Neural cell (in vitro differentiated cells): Measurements from ENCODE around the gene OR5B17. TPM values are rescaled to one million over a fixed set of nuclear protein-coding genes. Genes with fewer than 3 reads are reported as not detected.

Experiments used
- H2AFZ ChIP-seq: fragments of 200-600, 300-800 bp; sonication (generic), shearing (Covaris generic); 2 replicates; pipeline ENCODE4 v1.6.0; 2014; ENCODE audit warnings: low read depth, mild to moderate bottlenecking, antibody characterized with exemption, low read length, moderate library complexity
- H3F3A ChIP-seq: fragments of 200-600 bp; shearing (Covaris generic); 2 replicates; pipeline ENCODE4 v1.6.1; 2016; ENCODE audit warnings: mild to moderate bottlenecking, moderate library complexity, mixed read lengths, antibody characterized with exemption, low read length; ENCODE audit not compliant: insufficient read depth, poor library complexity, severe bottlenecking
- H3K27ac ChIP-seq: fragments of 200-600, 300-800 bp; sonication (generic), shearing (Covaris generic); 2 replicates; pipeline ENCODE4 v1.5.1; 2014; ENCODE audit warnings: mild to moderate bottlenecking, low read length, moderate library complexity
- H3K27me3 ChIP-seq: fragments of 300-800, 200-600 bp; sonication (generic), shearing (Covaris generic); 2 replicates; pipeline ENCODE4 v1.6.0; 2014; ENCODE audit warnings: mild to moderate bottlenecking, low read depth, low read length, moderate library complexity; ENCODE audit not compliant: insufficient read depth
- H3K36me3 ChIP-seq: fragments of 300-800, 200-600 bp; sonication (generic), shearing (Covaris generic); 2 replicates; pipeline ENCODE4 v1.5.1; 2014; ENCODE audit warnings: mild to moderate bottlenecking, antibody characterized with exemption, low read length, moderate library complexity; ENCODE audit not compliant: insufficient read depth
- H3K4me2 ChIP-seq: fragments of 300-800, 200-600 bp; sonication (generic), shearing (Covaris generic); 2 replicates; pipeline ENCODE4 v1.6.0; 2014; ENCODE audit warnings: mild to moderate bottlenecking, low read length
- H3K4me3 ChIP-seq: fragments of 300-800, 200-600 bp; sonication (generic), shearing (Covaris generic); 2 replicates; pipeline ENCODE4 v1.5.1; 2014; ENCODE audit warnings: mild to moderate bottlenecking, low read length, moderate library complexity
- H3K79me2 ChIP-seq: fragments of 200-600 bp; shearing (Covaris generic); replicated peaks from 2 replicates; pipeline ENCODE4 v1.6.0; 2014; ENCODE audit warnings: mild to moderate bottlenecking, low read length, moderate library complexity; ENCODE audit not compliant: insufficient read depth
- H3K9ac ChIP-seq: fragments of 300-800, 200-600 bp; sonication (generic), shearing (Covaris generic); 2 replicates; pipeline ENCODE4 v1.6.1; 2016; ENCODE audit warnings: mild to moderate bottlenecking, low read length, mixed read lengths
- H3K9me2 ChIP-seq: fragments of 200-600 bp; shearing (Covaris generic); 2 replicates; pipeline ENCODE4 v1.6.1; 2016; ENCODE audit warnings: mild to moderate bottlenecking, low read length, mixed read lengths; ENCODE audit not compliant: insufficient read depth
- H3K9me3 ChIP-seq: fragments of 200-600, 300-800 bp; sonication (generic), shearing (Covaris generic); 2 replicates; pipeline ENCODE4 v1.6.1; 2016; ENCODE audit warnings: mild to moderate bottlenecking, mixed run types, low read length, moderate library complexity, mixed read lengths
- H4K20me1 ChIP-seq: fragments of 200-600 bp; shearing (Covaris generic); 2 replicates; pipeline ENCODE4 v1.6.1; 2016; ENCODE audit warnings: mild to moderate bottlenecking, mixed run types; ENCODE audit not compliant: insufficient read depth
- EP300 ChIP-seq: fragments of 450-650 bp; conservative IDR thresholded peaks from 2 replicates; pipeline ENCODE4 v1.6.1; 2014; ENCODE audit warnings: antibody characterized with exemption, mild to moderate bottlenecking, moderate library complexity; ENCODE audit not compliant: poor library complexity, severe bottlenecking
- EZH2 ChIP-seq: fragments of 200-600, 300-800 bp; shearing (Covaris generic), sonication (generic); IDR thresholded peaks from 2 replicates; pipeline ENCODE4 v1.6.1; 2014; ENCODE audit warnings: antibody characterized with exemption, low read length, borderline replicate concordance, mild to moderate bottlenecking; ENCODE audit not compliant: insufficient read depth, poor library complexity, severe bottlenecking
- MXI1 ChIP-seq: fragments of 450-650 bp; conservative IDR thresholded peaks from 2 replicates; pipeline ENCODE4 v1.6.1; 2014; ENCODE audit warnings: antibody characterized with exemption, mild to moderate bottlenecking; ENCODE audit not compliant: poor library complexity, severe bottlenecking
- POLR2AphosphoS5 ChIP-seq: IDR thresholded peaks from 2 replicates; pipeline ENCODE4 v1.6.1; 2012
- RAD21 ChIP-seq: fragments of 450-650 bp; conservative IDR thresholded peaks from 2 replicates; pipeline ENCODE4 v1.6.1; 2014; ENCODE audit warnings: antibody characterized with exemption, mild to moderate bottlenecking, moderate library complexity
- SMC3 ChIP-seq: fragments of 450-650 bp; conservative IDR thresholded peaks from 2 replicates; pipeline ENCODE4 v1.6.1; 2014; ENCODE audit warnings: antibody characterized with exemption, mild to moderate bottlenecking, moderate library complexity; ENCODE audit not compliant: poor library complexity
- TAF1 ChIP-seq: IDR thresholded peaks from 2 replicates; pipeline ENCODE4 v1.6.1; 2012; ENCODE audit warnings: low read depth
- polyA plus RNA-seq: library from polyadenylated mRNA; depleted of rRNA; stranded (reverse); fragments of >200 nt; gene quantifications from 2 replicates; pipeline ENCODE4 v1.2.3, GENCODE V29; 2014
- TF ChIP-seq, protein P1 (sequence below): fragments of 450-650 bp; IDR thresholded peaks from 2 replicates; pipeline ENCODE4 v1.5.1; 2014; ENCODE audit warnings: antibody characterized with exemption, mild to moderate bottlenecking, moderate library complexity; ENCODE audit not compliant: poor library complexity, severe bottlenecking
- TF ChIP-seq, protein P2 (sequence below): IDR thresholded peaks from 2 replicates; pipeline ENCODE4 v1.6.1; 2012; ENCODE audit warnings: borderline replicate concordance

Gene OR5B17
- polyA plus RNA-seq, 1 donor from 2014 or later, result not detected

DNA sequence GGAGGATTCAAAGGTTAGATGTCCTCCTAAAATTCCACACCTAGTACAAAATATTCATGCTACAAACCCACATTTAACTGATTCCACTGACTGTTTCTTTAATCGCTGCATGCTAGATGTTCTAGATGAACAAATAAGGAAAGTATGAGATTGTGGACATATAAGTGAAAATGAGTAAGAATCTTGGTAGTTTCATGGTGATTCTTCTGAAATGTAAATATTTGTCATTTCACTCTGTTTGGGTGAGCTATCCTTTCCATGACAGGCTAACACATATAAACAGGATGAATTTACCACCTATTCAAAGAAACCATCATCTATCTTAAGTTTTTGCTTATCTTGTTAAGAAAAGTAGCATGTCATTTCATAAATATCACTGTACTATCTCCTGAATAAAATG, 33.0 kb upstream of the OR5B17 start:
- Histone ChIP-seq H3K4me2 (no peak overlapping the region), H3K79me2 (no peaks in the 10 kb centered on the region), H3K9me2 (no peaks in the 10 kb centered on the region), H4K20me1 (no peaks in the 10 kb centered on the region), H3K9me3 (no peaks in the 10 kb centered on the region), H3F3A (no peaks in the 10 kb centered on the region), H3K27me3 (no peaks in the 10 kb centered on the region), H3K9ac (no peak overlapping the region), H2AFZ (no peak overlapping the region), H3K36me3 (no peaks in the 10 kb centered on the region), H3K4me3 (no peak overlapping the region), H3K27ac (no peak overlapping the region)
- TF ChIP-seq EP300 (no peak), POLR2AphosphoS5 (no peak), EZH2 (no peak), MXI1 (no peak), RAD21 (no peak), TAF1 (no peak), SMC3 (no peak)
- TF ChIP-seq, protein P1, sequence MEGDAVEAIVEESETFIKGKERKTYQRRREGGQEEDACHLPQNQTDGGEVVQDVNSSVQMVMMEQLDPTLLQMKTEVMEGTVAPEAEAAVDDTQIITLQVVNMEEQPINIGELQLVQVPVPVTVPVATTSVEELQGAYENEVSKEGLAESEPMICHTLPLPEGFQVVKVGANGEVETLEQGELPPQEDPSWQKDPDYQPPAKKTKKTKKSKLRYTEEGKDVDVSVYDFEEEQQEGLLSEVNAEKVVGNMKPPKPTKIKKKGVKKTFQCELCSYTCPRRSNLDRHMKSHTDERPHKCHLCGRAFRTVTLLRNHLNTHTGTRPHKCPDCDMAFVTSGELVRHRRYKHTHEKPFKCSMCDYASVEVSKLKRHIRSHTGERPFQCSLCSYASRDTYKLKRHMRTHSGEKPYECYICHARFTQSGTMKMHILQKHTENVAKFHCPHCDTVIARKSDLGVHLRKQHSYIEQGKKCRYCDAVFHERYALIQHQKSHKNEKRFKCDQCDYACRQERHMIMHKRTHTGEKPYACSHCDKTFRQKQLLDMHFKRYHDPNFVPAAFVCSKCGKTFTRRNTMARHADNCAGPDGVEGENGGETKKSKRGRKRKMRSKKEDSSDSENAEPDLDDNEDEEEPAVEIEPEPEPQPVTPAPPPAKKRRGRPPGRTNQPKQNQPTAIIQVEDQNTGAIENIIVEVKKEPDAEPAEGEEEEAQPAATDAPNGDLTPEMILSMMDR, result no peak
- TF ChIP-seq, protein P2, sequence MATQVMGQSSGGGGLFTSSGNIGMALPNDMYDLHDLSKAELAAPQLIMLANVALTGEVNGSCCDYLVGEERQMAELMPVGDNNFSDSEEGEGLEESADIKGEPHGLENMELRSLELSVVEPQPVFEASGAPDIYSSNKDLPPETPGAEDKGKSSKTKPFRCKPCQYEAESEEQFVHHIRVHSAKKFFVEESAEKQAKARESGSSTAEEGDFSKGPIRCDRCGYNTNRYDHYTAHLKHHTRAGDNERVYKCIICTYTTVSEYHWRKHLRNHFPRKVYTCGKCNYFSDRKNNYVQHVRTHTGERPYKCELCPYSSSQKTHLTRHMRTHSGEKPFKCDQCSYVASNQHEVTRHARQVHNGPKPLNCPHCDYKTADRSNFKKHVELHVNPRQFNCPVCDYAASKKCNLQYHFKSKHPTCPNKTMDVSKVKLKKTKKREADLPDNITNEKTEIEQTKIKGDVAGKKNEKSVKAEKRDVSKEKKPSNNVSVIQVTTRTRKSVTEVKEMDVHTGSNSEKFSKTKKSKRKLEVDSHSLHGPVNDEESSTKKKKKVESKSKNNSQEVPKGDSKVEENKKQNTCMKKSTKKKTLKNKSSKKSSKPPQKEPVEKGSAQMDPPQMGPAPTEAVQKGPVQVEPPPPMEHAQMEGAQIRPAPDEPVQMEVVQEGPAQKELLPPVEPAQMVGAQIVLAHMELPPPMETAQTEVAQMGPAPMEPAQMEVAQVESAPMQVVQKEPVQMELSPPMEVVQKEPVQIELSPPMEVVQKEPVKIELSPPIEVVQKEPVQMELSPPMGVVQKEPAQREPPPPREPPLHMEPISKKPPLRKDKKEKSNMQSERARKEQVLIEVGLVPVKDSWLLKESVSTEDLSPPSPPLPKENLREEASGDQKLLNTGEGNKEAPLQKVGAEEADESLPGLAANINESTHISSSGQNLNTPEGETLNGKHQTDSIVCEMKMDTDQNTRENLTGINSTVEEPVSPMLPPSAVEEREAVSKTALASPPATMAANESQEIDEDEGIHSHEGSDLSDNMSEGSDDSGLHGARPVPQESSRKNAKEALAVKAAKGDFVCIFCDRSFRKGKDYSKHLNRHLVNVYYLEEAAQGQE, result no peak

DNA sequence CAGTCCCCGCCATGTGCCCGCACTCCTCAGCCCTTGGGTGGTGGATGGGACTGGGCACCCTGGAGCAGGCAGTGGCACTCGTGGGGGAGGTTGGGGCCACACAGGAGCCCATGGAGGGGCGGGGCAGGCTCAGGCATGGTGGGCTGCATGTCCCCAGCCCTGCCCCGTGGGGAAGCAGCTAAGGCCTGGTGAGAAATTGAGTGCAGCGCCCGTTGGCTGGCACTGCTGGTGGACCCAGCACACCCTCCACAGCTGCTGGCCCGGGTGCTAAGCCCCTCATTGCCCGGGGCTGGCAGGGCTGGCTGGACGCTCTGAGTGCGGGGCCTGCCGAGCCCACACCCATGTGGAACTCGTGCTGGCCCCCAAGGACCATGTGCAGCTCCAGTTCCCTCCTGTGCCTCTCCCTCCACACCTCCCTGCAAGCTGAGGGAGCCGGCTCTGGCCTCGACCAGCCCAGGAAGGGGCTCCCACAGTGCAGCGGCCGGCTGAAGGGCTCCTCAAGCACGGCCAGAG, 31.7 kb upstream of the OR5B17 start:
- TF ChIP-seq RAD21 (no peak), MXI1 (no peak), SMC3 (no peak), EP300 (no peak)
- TF ChIP-seq, protein P2, result no peak
- TF ChIP-seq, protein P1, result no peak
- no peak overlapping the region for H2AFZ ChIP-seq
- no peak overlapping the region for H3K9ac ChIP-seq
- no peak overlapping the region for H3K4me2 ChIP-seq
- H3K36me3 ChIP-seq, result no peaks in the 10 kb centered on the region
- H3K79me2 ChIP-seq, result no peaks in the 10 kb centered on the region
- no peaks in the 10 kb centered on the region for H3F3A ChIP-seq
- H3K27me3 ChIP-seq, result no peaks in the 10 kb centered on the region
- no peaks in the 10 kb centered on the region for H4K20me1 ChIP-seq
- no peak overlapping the region for H3K4me3 ChIP-seq
- no peaks in the 10 kb centered on the region for H3K9me3 ChIP-seq
- no peak overlapping the region for H3K27ac ChIP-seq
- H3K9me2 ChIP-seq, result no peaks in the 10 kb centered on the region
